Pons (tissue), 1 donor: ENCODE data around the gene CFAP410.
"Not testable (repeated sequence)": the region's sequence is repeated elsewhere in the genome, so short reads cannot be mapped to it uniquely, and the experiment has no call there.

Source experiments
- DNase-seq: peaks from one replicate; pipeline ENCODE4 v3.0.0-alpha.2; 2016; ENCODE audit warnings: low spot score

CFAP410 gene

DNA sequence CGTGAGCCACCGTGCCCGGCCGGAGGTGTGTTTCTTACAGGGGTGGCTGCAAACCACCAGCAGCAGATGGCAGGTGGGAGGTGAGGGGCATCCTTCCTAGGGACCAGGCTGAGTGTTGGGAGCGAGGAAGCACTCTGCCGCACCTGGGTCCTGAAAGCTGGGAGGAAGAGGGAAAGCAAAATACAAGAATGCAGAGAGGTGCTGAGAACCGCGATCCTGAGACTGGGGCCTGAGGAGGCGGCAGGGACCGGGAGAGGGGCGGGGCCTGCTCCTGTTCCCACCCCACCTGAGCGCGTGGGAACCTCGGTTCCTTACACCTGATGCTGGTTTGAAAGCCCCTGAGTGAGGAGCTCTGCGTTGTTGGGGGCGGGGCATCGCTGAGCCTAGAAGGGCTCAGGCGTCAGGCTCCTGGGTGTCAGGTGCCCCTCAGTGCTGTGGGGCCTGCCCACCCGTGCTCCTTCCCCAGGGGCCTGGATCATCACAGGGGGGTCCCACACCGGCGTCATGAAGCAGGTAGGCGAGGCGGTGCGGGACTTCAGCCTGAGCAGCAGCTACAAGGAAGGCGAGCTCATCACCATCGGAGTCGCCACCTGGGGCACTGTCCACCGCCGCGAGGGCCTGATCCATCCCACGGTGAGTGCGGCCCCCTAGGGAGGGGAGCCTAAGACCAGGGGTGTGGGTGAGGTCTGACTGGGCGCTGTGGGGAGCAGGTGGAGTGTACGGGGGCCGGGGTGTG, 29.7 kb upstream of the CFAP410 start:
- no peak for DNase-seq

DNA sequence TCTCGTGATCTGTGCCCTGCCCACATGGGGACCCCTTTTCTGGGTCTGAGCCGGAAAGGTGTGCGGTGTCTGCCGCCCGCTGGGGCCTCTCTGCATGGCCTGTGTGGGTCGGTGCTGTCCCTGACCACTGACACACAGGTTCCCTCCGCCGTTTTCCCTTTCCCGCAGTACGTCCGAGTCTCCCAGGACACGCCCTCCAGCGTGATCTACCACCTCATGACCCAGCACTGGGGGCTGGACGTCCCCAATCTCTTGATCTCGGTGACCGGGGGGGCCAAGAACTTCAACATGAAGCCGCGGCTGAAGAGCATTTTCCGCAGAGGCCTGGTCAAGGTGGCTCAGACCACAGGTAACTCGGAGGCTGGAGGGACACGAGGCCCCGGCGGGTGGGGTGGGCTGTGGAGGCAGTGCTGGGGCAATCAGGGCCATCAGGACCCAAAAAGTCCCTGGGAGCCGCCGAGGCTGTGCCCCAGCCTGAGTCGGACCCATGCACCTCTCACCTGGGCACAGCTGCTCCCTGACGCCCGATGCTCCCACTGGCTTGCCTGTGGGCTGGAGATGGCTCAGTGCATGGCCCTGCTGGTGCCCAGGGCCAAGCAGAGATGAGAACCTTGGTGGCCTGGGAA, 27.5 kb upstream of the CFAP410 start:
- DNase-seq: no peak

DNA sequence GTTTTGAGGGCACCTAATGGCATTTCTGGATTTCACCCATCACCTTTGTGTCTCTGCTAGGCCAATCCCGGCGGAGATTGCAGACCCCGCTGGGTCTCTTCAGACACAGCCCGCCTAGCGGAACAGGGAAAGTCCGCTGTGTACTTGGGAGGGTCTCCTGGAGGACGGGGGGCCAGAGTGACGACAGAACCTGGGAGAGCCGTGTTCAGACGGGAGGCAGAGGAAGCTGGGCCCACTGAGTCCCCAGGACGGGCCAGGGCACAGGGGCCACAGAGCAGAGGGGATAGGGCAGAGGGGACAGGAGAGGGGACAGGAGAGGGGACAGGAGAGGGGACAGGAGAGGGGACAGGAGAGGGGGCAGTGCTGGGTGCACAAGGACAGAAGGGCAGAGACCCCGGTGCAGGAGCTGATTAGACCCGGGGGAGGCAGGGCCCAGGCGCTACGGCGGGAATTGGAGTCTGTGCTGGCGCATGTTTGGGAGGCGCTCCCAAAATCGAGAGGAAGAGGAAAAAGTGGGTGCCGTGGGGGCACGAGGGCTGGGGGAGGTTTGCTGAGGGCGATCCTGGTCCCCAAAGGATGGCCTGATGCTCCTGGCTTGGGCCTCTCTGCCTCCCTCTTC, 26.9 kb upstream of the CFAP410 start:
- no peak for DNase-seq

DNA sequence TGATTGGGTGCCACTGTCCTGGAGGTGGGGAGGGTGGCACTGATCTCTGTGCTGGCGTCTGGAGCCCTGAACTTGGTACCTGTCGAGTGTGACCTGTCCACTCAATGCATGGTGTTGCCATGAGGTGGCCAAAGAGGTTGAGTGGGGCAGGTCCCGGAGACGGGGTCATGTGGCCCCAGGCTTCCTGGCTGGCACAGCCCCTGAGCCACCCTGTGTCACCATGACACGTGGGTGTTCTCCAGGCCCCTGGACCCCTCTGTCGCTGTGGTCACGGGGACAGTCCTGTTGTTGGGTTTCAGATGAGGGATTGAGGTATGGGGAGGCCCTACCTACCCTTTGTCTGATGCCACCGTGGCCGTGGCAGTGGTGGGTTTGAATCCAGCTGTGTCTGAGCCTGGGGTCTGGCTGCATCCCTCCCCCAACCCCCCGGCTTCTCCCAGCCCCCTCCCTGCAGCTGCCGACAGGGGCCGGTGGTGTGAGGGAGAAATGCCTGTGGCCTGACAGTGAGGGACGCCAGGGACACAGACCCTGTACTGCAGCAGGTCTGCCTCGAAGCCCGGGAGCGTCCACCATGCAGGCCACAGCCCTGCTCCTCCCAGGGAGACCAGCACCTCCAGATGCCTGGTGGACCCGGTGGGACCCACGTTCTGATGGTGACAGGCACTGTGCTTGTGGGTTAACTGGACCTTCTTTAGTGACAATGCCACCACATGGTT, 26.2 kb upstream of the CFAP410 start:
- DNase-seq: no peak

DNA sequence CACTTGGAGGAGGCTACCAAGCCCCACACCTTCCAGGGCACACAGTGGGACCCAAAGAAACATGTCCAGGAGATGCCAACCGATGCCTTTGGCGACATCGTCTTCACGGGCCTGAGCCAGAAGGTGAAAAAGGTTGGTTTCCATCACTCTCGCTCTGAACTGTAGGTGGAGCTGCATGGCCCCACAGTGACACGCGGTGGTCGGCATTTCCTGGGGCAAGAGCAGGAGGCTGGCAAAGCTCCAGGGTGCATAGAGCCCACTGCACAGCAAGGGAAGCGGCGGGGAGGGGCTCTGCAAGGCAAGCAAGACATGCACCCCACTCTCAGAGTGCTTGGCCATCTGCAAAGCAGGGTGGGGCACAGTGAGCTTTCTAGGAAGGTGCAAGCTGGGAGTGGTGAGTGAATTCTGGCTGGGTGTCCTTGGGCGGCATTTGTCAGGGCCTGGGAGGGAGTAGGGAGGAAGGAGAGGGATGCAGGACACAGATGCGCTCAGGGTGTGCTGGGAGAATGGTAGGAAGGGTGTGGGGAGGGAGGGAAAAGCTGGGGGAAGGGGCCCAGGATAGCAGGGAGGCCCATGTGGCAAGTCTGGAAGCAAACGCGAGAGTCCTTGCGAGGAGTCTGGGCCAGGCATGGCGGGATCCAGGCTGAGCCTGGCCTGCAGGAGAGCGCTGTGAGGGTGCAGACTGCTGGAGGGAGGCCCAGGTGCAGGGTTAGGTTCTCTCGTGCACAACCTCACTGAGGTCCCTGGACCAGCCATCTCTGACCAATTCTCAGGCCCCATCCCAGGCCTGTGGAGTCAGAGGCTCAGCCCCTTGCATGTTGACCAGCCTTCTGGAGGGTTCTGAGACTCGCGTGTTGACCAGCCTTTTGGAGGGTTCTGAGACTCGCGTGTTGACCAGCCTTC, 25.2 kb upstream of the CFAP410 start:
- DNase-seq: no peak

DNA sequence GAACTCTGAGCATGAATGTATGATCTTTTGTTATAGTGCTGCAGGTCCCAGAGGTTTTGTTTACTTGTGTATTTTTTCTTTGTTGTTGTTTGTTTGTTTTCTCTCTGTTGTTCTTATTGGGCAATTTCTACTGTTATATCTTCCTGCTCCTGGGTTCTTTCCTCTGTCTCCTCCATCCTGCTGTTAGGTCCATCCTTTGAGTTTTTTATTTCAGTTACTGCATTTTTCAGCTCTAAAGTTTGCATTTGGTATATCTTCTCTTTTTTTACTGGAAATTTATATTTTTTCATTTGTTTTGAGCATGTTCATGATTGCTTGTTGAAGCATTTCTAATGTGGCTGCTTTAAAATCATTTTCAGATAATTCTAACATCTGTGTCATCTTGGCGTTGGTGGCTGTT, 24.1 kb upstream of the CFAP410 start:
- DNase-seq: no peak

DNA sequence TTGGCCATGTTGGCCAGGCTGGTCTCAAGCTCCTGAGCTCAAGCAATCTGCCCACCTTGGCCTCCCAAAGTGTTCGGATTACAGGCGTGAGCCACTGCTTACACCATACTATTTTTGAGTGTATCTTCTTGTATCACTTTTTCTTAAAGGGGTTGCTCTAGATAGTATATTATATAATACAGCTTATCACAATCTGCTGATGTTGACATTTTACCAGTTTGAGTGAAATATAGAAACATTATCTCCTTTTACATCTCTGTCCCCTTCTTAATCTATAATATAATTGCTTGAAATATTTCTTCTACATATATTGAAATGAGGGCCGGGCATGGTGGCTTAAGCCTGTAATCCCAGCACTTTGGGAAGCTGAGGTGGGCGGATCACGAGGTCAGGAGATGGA, 22.7 kb upstream of the CFAP410 start:
- not testable (repeated sequence) for DNase-seq

DNA sequence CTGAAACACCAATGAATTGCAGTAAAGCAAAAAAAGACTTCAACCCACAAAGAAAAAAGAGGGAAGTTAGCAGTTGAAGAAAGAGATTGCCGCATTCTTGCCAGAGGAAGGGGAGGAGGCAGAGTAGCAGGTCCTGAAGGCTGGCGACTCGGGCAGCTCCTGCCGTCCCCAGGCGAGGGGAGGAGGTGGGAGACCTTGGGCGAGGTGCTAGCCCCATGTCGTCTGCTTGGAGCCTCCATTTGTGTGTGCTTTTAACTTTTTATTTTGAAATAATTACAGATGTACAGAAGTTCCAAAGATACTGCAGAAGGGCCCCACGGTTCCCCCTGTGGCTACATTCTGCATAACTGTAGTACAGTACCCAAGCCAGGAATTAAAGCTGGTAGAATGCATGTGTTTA, 21.0 kb upstream of the CFAP410 start:
- no peak for DNase-seq

DNA sequence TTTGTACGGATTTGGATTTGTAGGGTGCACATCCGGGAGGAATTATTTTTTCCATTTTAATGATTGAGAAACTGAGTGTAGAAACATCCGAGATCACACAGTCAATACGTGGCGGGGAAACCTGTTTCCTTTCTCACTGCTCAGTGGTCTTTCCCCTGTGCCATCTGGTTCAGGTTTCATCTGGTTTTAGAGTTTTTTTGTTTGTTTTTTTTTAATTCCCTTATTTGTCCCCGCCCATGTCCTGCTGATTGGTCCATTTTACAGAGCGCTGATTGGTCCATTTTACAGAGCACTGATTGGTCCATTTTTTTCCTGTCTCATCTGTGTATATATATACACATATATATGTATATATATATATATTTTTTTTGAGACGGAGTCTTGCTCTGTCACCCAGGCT, 20.2 kb upstream of the CFAP410 start:
- no peak for DNase-seq

DNA sequence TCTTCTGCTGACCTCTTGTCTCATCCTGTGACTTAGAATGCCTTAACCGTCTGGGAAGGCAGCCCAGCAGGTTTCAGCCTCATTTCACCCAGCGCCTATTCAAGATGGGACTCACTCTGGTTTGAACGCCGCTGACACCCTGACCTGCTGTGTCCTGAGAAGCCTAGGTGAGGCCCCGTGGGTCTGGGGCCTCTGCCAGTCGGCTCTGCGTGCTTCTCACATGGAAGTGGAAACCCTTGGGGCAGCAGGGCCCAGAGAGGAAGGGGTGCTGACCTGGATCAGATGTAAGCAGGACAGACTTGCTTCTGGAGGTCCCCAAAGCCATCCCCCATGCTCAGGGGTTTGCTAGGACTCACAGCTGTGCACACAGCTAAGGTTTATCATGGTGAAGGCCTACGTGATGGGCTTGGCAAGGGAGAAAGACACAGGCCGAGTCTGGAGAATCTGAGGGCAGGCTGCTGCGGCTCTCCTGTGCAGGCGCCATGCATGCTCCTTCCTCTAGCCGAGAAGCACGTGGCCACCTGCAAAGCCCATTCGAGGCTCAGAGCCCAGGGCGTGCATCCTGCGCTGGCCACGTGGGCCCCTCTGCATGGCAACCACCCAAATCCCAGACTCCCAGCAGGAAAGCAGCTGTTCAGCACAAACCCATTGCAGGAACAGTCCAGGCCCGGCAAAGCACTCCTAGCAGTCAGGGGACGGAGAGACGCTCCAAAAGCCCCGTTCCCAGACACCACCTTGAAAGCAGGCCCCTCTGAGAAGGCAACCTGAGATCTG, 18.1 kb upstream of the CFAP410 start:
- DNase-seq: no peak

DNA sequence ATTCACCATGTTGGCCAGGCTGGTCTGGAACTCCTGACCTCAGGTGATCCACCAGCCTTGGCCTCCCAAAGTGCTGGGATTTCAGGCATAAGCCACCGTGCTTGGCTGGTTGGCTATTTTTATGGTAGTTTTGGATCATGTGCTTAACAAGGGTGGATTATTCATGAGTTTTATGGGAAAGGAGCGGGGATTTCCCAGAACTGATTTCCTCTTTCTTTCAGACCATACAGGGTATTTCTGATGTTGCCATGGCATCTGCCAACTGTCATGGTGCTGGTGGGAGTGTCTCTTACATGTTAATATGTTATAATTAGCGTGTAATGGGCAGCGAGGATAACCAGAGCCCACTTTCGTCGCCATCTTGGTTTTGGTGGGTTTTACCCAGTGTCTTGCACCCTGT, 17.4 kb upstream of the CFAP410 start:
- DNase-seq: no peak

DNA sequence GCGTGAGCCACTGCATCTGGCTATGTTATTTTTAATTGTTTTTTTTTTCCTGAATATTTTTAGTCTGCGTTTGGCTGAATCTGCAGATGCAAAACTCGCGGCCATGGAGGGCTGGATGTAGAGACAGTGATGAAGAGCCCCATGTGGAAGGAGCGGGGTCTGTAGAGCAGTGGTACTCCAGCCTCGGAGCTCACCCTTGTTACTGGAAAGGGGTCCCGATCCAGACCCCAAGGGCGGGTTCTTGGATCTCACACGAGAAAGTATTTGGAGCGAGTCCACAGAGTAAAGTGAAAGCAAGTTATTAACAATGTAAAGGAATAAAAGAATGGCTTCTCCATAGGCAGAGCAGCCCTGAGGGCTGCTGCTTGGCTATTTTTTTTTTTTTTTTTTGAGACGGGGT, 17.0 kb upstream of the CFAP410 start:
- no peak for DNase-seq

DNA sequence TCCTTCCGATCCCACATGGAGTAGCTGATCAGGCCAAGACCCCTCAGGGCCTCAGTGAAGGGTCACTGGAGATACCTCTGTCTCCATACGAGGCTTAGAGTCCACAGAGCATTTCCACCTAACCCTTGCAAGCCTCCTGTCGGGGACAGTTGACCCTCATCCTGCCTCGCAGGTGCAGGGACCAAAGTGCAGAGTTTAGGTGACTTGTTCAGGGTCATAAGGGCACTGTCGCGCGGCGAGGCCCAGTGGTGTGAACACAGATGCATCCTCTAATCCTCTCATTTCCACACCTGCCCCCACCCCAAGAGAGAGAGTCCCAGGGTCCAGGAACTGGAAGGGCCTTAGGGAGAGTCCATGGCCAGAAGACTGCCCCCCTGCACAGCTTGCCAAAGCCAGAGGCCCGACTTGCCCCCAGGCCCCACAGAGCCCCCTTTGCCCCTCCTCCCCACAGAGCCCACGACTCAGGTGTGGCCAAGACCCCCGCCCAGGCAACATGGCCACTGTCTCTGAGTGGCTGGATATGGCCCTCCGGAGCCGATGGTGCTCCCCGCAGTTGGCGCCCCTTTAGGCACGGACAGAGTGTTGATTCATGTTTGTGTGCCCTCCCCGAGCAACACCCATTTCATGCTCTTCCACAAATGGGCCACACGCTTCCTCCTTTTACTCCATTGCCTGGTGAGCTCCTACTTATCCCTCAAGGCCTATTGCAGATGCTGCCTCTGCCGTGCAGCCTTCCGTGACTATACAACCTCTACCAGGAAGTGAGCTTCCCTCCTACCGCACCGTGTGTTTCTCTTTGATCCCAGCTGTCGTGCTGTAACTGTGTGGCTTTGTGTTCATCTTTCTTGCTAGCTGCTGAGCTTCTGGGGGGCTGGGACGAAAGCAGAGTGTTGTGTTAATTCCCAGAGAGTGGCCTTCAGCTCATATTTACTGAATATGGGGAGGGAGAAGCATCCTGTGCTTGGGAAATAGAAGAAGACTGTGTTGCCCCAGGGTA, 15.9 kb upstream of the CFAP410 start:
- no peak for DNase-seq

DNA sequence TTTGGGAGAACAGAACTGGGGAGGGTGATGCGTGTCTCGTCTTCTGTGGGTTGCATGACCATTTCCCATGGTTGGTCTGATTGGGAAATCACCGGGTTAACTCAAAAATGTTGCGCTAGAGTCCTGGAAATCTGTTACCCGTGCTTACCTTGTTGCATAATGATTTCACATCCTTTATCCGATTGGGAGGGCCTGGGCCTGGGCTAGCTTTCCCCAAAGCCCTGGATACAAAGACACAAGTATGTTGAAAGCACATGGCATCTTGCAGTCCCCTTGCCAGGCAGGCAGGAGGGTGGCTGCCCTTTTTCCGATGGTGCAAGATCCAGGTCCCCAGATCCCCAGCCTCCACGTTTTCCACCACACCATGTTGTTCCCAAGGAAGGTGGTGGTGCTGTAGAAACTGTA, 14.8 kb upstream of the CFAP410 start:
- no peak for DNase-seq

DNA sequence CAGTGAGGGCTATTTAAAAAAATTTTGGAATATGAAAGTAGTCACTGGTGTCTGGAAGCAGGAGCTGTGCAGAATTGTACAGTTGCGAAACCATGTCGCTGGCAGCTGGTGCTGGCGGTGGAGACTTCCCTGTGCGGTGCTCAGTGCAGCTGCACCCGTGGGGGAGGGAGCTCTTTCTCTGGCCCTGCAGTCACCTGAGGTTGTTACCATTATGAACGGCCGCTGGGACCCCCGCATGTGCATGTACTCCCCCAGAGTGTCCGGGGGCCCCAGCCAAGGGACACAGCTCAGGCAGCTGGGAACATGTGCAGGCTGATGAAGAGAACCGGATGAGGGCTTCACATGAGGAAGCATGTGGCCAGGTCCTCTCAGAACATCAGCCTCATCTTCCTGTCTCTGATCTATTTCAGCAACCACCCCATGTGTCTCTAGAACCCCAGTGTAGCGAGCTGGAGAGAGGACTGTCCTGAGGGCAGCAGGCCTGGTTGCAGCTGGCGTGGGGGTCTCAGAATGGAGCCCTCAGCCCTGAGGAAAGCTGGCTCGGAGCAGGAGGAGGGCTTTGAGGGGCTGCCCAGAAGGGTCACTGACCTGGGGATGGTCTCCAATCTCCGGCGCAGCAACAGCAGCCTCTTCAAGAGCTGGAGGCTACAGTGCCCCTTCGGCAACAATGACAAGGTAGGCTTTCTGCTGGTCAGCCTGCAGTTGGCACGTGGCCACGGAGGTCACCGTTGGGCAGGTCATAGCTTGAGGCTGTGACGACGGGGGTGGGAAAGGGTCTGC, 14.2 kb upstream of the CFAP410 start, which contains the start of gene TRPM2:
Gene TRPM2, plus strand, starts transcription at position 431 of the 780 bp plus-strand sequence. Its CDS starts 80 bp downstream, at position 511.
- peak; percentile 69 for DNase-seq

DNA sequence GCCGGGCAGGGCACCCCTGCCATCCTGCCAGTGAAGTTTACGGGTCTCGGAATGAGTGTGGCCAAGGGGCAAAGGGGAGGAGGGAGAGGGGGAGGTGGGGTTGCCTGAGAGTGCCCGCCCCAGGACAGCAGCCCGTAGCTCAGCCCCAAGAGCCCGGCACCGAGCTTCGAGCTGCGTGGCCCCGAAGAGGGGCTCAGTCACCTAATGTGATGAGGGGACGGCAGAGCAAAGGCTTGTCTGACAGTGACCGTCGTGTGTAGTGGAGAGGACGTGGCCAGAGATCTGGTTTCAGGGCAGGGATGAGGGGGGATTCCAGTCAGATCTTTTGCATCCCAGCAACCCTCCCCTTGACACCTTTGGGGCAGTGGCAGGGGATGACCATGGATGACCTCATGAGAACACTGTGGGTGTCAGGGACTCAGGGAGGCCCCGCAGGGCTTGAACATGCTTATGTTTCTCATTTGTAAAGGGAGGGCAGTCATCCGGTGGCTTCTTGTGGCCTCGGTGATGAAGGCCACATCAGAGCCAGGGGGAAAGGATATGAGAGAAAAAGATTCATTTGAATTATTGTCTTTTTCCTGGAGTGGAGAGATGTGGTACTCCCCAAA, 13.2 kb upstream of the CFAP410 start:
- no peak for DNase-seq

DNA sequence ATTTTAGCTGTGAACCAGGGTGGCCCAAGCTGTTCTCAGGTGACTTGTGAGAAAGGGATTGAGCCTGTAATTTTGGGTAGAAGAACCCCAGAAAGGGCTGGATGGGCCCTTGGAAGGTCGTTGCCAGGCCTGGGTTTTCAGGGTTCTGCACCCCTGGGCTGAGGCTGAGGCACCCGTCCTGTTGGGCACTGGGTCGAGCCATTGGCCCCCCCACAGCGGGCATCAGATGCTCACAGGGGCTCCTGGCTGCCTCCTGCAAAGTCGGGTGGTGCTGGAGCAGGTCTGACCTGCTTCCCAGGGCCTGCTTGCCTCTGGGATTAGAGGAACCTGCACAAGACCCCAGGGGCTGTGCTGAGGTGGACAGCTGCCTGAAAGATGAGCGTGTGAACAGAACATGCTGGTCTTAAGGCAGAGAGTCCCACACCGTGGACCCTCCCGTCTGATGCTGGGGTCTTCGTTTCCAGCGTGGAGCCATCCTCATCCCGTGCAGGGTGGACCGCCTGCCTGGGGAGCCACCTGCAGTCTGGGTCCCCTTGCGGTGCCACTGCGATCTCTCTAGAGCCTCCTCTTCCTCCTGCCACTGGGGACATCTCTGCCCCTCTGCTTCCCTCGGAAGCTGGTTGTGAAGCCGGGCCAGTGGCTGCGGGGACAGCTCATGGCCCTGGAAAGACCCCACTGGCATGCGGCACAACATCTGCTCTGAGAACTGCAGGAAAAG, 12.5 kb upstream of the CFAP410 start:
- no peak for DNase-seq
